Measurements from ENCODE around the gene METTL18.
"Not testable (repeated sequence)": the region's sequence is repeated elsewhere in the genome, so short reads cannot be mapped to it uniquely, and the experiment has no call there.

The METTL18 gene

GRCh38 chr1:169794530-169795416 is at the start of gene METTL18:
Gene METTL18, minus strand, starts transcription at chr1:169794907. Its CDS starts 1,212 bp downstream, at chr1:169793695.
- DNase-seq: peak; percentile 97 to 99

- no peak for DNase-seq
Observed at GRCh38 chr1:169838942-169839341, 44.2 kb upstream of the METTL18 start.

GRCh38 chr1:169836198-169836597 is 41.5 kb upstream of the METTL18 start:
- DNase-seq: no peak

GRCh38 chr1:169835647-169836046 is 40.9 kb upstream of the METTL18 start:
- no peak for DNase-seq

GRCh38 chr1:169834869-169835268 is 40.2 kb upstream of the METTL18 start:
- DNase-seq: no peak

- no peak for DNase-seq
Observed at GRCh38 chr1:169833179-169833901, 38.6 kb upstream of the METTL18 start.

GRCh38 chr1:169829671-169830070 is 35.0 kb upstream of the METTL18 start:
- DNase-seq: no peak

GRCh38 chr1:169824153-169824552 is 29.4 kb upstream of the METTL18 start:
- DNase-seq: no peak

- DNase-seq: no peak
Observed at GRCh38 chr1:169821500-169821899, 26.8 kb upstream of the METTL18 start.

GRCh38 chr1:169816617-169817016 is 21.9 kb upstream of the METTL18 start:
- no peak for DNase-seq

GRCh38 chr1:169814265-169814664 is 19.6 kb upstream of the METTL18 start:
- DNase-seq: no peak

GRCh38 chr1:169812131-169812530 is 17.4 kb upstream of the METTL18 start:
- DNase-seq: no peak

- not testable (repeated sequence) for DNase-seq
Observed at GRCh38 chr1:169811418-169812035, 16.8 kb upstream of the METTL18 start.

- no peak for DNase-seq
Observed at GRCh38 chr1:169809370-169810095, 14.8 kb upstream of the METTL18 start.

- DNase-seq: no peak
Observed at GRCh38 chr1:169804941-169805340, 10.2 kb upstream of the METTL18 start.

GRCh38 chr1:169802888-169803287 is 8.2 kb upstream of the METTL18 start:
- no peak for DNase-seq

GRCh38 chr1:169797281-169797680 is 2.6 kb upstream of the METTL18 start:
- no peak for DNase-seq

- DNase-seq: no peak
Observed at GRCh38 chr1:169796274-169796810, 1.6 kb upstream of the METTL18 start.

- no peak for DNase-seq
Observed at GRCh38 chr1:169795687-169796086, 980 bp upstream of the METTL18 start.

GRCh38 chr1:169793730-169794129 is 977 bp downstream of the METTL18 start:
- DNase-seq: no peak

- DNase-seq: no peak
Observed at GRCh38 chr1:169788402-169788801, 6.3 kb downstream of the METTL18 start.

- no peak for DNase-seq
Observed at GRCh38 chr1:169786974-169787373, 7.7 kb downstream of the METTL18 start.

- DNase-seq: no peak
Observed at GRCh38 chr1:169785267-169785666, 9.4 kb downstream of the METTL18 start.

Data from NCI-H187 (cell line).